ENCODE results near the gene RALA.

DNA sequence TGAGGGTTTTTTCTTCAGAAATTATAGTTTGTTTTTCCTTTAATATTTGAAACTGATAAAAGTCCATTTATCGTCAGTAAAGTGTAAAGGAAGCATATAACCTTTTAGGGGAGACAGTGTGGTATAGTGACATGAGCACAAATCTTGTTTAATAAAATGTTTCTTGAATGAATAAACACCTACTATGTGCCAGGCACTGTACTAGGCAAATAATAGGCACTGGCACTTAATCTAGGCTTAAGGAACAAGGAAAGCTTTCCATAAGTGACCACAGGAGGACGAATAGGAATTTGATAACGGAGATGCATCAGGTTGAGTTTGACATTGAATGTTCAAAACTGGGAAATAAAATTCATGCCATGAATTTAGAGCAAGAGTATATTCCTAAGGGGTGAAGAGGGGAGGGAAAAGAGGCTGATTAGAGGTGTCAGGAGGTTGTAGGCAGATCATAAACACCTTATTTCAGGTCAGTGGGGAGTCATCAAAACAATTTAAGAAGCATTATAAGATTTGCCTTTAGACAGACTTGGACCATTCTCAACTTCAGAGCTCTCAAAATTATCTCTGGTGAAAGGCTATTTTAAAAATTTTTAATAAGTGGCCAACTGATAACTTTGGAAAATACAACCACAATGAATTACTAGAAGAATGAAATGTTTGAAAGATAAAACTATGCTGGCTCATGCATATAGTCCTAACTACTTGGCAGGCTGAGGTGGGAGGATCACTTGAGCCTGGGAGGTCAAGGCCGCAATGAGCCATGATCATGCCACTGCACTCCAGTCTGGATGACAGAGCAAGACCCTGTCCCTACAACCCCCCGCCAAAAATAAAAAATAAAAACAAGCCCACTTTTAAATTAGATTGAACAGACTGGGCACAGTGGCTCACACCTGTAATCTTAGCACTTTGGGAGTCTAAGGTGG is 22.4 kb downstream of the RALA start:
- TF ChIP-seq POLR2A (IDR thresholded peaks at IDR 0.05): no peak
- TF ChIP-seq, protein P1, sequence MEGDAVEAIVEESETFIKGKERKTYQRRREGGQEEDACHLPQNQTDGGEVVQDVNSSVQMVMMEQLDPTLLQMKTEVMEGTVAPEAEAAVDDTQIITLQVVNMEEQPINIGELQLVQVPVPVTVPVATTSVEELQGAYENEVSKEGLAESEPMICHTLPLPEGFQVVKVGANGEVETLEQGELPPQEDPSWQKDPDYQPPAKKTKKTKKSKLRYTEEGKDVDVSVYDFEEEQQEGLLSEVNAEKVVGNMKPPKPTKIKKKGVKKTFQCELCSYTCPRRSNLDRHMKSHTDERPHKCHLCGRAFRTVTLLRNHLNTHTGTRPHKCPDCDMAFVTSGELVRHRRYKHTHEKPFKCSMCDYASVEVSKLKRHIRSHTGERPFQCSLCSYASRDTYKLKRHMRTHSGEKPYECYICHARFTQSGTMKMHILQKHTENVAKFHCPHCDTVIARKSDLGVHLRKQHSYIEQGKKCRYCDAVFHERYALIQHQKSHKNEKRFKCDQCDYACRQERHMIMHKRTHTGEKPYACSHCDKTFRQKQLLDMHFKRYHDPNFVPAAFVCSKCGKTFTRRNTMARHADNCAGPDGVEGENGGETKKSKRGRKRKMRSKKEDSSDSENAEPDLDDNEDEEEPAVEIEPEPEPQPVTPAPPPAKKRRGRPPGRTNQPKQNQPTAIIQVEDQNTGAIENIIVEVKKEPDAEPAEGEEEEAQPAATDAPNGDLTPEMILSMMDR (IDR thresholded peaks at IDR 0.05): no peak
